Measurements from ENCODE around the gene LRP5. TPM values are rescaled to one million over a fixed set of nuclear protein-coding genes. Genes with fewer than 3 reads are reported as not detected.
"Not testable (repeated sequence)": the region's sequence is repeated elsewhere in the genome, so short reads cannot be mapped to it uniquely, and the experiment has no call there.

The LRP5 gene
- total RNA-seq, 1 donor from 2014 or later: 154 TPM

- DNase-seq (ENCODE audit: low spot score): no peak
These were observed 129.3 kb downstream of the LRP5 start for GRCh38 chr11:68441466-68442230.

DNA sequence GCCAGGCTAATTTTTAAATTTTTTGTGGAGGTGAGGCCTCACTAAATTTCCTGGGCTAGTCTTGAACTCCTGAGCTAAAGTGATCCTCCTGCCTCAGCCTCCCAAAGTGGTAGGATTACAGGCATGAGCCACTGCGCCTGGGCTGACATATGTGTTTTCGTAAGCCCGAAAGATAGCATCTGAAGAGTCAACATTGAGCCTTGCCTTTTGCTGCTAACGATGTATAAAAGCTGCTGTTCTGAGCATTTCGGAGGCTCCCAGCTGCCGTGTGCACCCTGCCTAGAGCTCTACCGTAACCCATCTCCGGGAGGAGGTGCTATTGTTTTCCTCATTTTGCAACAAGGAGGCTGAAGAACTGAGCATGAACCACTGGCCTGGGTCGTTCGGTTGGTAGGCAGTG is 130.0 kb downstream of the LRP5 start:
- no peak for DNase-seq (ENCODE audit: low spot score)

DNA sequence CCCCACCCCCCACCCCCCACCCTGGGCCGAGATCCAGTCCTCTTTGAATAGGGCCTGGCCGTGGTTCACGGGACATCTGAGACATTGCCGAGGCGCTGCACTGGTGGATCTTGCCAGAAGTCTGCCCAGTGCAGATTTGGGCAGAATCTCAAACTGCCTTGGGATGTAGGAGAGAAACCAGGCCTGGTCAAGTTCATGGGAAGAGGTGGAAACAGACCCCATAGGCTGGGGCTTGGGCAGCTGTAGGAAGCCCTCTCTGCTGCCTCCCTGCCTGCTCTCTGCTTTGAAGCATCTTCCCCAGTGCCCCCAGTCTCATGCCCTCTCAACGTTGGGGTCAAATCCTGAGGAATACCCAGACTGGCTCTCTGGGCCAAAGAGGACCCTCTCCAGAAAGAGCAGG is 132.2 kb downstream of the LRP5 start:
- DNase-seq (ENCODE audit: low spot score): no peak

DNA sequence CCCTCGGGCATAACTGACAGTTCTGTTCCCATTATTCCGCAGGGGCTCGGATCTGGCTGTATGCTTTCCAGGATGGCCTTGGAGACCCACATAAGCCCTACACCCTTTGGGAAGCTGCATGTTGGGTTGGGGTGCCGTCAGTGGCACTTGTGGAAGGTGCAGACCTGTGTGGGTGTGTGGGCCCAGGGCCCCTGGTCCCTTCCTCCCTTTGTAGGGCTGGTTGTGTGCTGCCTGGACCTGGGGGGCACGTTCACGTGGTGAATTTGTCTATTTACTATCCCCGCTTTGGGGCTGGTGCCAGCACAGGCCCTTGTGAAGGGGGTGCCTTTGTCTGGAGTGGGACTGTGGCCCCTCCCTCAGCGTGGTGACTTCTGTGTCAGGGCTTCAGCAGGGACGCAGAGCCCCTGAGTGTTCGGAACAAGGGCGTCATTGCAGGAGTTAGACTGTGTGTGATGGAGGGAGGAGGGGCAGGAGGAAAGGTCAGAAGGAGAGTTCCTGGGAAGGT is 133.2 kb downstream of the LRP5 start:
- no peak for DNase-seq (ENCODE audit: low spot score)

GRCh38 chr11:68446046-68446725 is 133.8 kb downstream of the LRP5 start:
- DNase-seq (ENCODE audit: low spot score): no peak

DNA sequence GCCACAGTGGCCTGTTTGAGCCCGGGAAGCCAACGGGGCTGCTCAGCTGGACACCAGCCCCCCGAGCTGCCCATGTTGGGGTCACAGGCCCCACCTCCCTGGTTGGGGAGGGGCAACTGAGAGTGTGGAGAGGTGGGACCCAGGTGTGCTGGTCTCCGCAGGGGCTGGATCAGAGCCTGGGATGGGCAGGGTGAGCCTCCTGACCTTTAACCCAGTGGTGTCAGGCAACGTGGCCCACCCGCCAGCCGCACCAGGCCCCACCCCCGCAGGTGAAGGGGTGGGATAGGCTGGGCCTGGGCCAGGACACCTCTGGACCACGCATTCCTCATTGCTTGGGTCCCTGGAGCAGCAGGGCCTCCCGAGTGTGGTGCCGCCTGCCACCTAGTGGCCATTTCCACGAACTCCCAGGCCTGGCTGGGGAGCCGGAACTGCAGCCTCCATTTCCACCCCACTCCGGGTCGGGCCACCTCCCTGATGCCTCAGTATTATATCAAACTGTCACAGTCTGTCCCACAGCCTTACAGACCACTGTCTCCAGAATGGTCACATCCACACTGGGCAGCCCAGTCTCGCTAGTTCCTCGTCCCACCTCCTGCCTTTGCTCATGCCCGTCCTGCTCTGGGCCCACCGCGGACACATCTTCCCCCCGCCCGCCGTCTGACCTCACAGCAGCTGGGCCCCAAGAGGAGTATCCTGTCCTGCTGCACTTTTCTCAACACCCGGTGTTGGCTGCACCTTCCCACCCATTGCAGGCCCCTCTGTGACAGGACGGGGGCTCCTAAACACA is 134.8 kb downstream of the LRP5 start:
- peak; percentile 77 for DNase-seq (ENCODE audit: low spot score)

DNA sequence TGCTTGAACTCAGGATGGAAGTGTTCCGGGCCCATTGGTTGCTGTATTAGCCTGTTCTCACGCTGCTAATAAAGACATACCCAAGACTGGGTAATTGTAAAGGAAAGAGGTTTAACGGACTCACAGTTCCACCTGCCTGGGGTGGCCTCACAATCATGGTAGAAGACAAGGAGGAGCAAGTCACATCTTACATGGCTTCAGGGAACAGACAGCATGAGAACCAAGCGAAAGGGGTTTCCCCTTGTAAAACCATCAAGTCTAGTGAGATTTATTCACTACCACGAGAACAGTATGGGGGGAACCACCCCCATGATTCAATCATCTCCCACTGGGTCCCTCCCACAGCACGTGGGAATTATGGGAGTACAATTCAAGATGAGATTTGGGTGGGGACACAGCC is 135.5 kb downstream of the LRP5 start:
- DNase-seq (ENCODE audit: low spot score): not testable (repeated sequence)

DNA sequence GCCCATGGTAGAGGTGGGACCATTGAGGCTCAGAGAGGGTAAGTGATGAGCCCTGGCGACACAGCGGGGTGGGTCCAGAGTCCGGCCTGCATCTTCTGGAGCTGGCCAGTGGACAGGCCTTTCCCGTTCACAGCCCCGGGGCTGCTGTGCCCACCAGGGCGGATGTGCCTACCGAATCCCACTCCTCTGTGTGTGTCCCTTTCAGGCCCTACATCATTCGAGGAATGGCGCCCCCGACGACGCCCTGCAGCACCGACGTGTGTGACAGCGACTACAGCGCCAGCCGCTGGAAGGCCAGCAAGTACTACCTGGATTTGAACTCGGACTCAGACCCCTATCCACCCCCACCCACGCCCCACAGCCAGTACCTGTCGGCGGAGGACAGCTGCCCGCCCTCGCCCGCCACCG is 136.2 kb downstream of the LRP5 start:
- DNase-seq (ENCODE audit: low spot score): no peak

GRCh38 chr11:68449951-68450350 is 137.6 kb downstream of the LRP5 start:
- no peak for DNase-seq (ENCODE audit: low spot score)

DNA sequence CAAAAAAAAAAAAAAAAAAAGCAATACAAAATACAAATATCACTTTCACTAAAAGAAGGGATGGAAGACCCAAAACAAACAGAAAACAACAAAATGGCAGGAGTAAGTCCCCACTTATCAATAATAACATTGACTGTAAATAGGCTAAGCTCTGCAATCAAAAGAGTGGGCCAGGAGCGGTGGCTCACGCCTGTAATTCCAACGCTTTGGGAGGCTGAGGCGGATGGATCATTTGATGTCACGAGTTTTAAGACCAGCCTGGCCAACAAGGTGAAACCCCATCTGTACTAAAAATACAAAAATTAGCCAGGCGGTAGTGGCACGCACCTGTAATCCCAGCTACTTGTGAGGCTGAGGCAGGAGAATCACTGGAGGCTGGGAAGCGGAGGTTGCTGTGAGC is 138.3 kb downstream of the LRP5 start:
- no peak for DNase-seq (ENCODE audit: low spot score)

DNA sequence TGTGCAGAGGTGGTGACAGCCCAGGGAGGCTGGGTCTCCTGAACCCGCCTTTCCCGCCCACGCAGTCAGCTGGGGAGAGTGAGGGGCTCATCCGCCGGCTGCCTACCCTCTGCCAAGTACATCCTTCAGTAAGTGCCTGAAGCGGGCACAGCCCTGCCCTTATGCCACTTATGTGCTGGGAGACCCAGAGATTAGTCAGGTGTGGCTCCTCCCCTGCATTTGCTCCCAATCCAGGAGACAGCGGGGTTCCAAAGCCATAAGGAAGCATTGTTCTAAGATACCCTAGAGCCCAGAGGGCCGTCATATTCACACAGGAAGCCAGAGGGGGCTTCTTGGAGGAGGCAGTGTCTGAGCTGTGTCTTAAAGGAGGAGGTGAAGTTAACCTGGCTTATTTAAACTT is 142.4 kb downstream of the LRP5 start:
- DNase-seq (ENCODE audit: low spot score): no peak

DNA sequence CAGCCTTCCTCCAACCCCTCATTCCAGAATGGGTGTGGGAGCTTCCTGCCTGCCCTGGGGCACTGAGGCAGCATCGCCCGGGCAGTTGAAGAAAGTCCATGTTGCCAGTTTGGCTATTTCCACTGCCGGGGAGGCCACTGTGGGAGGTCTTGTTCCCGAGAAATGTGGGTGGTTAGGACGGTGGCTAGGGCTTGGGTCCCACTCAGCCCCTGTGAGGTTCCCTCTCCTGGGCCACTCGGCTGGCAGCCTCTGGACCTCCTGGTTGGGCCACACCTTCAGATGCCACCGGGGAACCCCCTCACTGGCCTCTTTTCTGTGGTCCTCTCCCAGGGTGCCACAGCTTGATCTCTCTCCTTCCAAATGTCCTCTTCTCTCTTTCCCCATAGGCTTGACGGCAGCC is 143.1 kb downstream of the LRP5 start:
- DNase-seq (ENCODE audit: low spot score): no peak

- DNase-seq (ENCODE audit: low spot score): no peak
These were observed 145.0 kb downstream of the LRP5 start for GRCh38 chr11:68457216-68457897.

DNA sequence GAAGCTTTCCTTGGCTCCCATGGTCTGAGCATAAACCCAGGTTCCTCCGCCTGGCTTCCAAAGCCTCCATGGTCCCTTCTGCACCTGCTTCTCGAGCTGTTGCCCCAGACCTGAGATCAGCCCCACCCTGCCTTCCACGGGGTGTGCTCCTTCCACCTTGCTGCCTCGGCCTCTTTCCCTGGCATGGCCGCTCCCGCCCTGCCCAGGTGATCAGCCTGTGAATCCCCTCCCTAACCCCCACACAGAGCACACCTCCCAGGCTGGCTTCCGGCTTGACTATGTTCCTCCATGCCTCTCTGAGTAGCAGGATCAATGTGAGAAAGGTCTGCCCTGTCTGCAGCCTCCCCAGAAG is 145.5 kb downstream of the LRP5 start:
- DNase-seq (ENCODE audit: low spot score): no peak

GRCh38 chr11:68458340-68458739 is 145.9 kb downstream of the LRP5 start:
- not testable (repeated sequence) for DNase-seq (ENCODE audit: low spot score)

- peak; percentile 98 for DNase-seq (ENCODE audit: low spot score)
These were observed 147.7 kb downstream of the LRP5 start for GRCh38 chr11:68459886-68460740.

GRCh38 chr11:68460741-68461574 is 148.6 kb downstream of the LRP5 start, which contains the start of gene PPP6R3:
PPP6R3 (plus strand) TSS chr11:68460752; CDS start chr11:68537665, 76,913 bp downstream.
- DNase-seq (ENCODE audit: low spot score): no peak

DNA sequence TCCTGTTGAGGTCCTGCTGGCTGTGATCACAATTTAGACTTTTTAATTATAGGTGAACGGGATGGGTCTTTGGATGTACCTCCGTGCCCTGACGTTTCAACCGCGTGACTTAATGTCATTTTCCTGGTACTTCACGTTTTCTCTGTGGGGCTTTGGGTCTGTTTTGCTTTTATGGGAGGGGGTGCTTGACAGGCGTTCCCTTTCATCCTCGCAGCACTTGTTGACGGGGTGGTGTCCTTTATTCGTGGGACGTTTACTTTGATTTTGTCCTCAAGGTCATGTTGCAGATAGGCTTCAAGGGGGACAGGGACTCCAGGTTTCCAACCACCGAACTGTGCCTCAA is 149.2 kb downstream of the LRP5 start:
- no peak for DNase-seq (ENCODE audit: low spot score)

DNA sequence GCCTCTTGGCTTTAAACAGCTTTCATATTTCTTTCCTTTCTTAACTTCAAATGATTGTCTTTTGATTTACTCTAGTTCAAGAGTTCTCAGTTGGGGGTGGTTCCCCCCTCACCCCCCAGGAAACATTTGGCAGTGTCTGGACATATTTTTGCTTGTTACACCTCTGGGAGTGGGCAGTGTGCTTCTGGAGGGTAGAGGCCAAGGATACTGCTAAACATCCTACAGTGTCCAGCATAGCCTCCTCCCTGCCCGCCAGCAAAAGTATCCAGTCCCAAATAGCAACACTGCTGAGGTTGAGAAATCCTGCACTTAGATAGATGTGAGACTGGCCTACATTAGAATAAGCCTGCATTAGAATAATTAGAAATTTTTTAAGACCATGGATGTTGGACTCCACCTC is 151.3 kb downstream of the LRP5 start:
- DNase-seq (ENCODE audit: low spot score): no peak

DNA sequence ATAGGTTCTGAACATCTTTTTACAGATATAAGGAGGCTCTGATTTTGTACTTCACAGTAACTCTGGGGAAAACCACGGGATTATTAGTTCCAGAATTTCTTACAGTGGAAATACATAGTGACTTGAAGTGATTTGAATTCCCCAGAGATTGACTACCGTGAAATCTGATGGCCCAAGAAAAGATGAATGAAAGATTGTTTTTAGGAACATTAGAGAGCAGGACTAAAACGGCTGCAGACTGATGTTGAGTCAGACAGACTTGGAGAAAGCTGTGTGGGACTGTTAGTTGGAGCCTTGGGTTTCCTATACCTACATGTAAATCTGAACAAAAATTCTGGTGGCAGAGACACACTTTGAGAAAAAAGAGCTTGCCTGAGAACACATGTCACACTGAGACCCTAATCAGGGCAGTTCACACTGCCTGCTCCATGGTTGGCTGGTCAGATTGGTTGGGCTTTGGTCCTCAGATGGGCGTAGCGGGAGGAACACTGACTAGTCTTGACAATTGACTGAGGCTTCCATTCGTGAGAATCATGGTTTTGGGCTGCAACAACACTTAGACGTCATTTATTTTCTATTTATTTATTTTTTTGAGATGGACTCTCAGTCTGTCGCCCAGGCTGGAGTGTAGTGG is 154.9 kb downstream of the LRP5 start:
- no peak for DNase-seq (ENCODE audit: low spot score)

All from mucosa of gallbladder (tissue), 1 donor.